ENCODE results near the gene PHRF1.
"Not testable (repeated sequence)": the region's sequence is repeated elsewhere in the genome, so short reads cannot be mapped to it uniquely, and the experiment has no call there.

Gene PHRF1

GRCh38 chr11:654444-654843, 78.2 kb downstream of the PHRF1 start:
- not testable (repeated sequence) for H2AFZ ChIP-seq (ENCODE audit: low read length, unreplicated experiment); H3K79me2 ChIP-seq (ENCODE audit: control insufficient read depth, insufficient read depth, low read length, unreplicated experiment); H3K4me3 ChIP-seq (ENCODE audit: low read depth, low read length); H3K4me1 ChIP-seq (ENCODE audit: control insufficient read depth, insufficient read depth, low read length, unreplicated experiment); H3K27ac ChIP-seq (ENCODE audit: low read depth, low read length); H3K36me3 ChIP-seq (ENCODE audit: insufficient read depth, low read length); H3K27me3 ChIP-seq (ENCODE audit: insufficient read depth, low read length)

- no peak overlapping the region for H3K27ac ChIP-seq (ENCODE audit: low read depth, low read length)
- no peaks in the 10 kb centered on the region for H3K79me2 ChIP-seq (ENCODE audit: control insufficient read depth, insufficient read depth, low read length, unreplicated experiment)
- H3K4me1 ChIP-seq (ENCODE audit: control insufficient read depth, insufficient read depth, low read length, unreplicated experiment): no peaks in the 10 kb centered on the region
- no peaks in the 10 kb centered on the region for H3K36me3 ChIP-seq (ENCODE audit: insufficient read depth, low read length)
- H3K4me3 ChIP-seq (ENCODE audit: low read depth, low read length): no peak overlapping the region
- H3K27me3 ChIP-seq (ENCODE audit: insufficient read depth, low read length): no peaks in the 10 kb centered on the region
- H2AFZ ChIP-seq (ENCODE audit: low read length, unreplicated experiment): no peak overlapping the region
Observed at GRCh38 chr11:655036-655726, 78.9 kb downstream of the PHRF1 start.

GRCh38 chr11:656426-656825, 80.2 kb downstream of the PHRF1 start:
- H3K4me1 ChIP-seq (ENCODE audit: control insufficient read depth, insufficient read depth, low read length, unreplicated experiment): no peaks in the 10 kb centered on the region
- no peak overlapping the region for H2AFZ ChIP-seq (ENCODE audit: low read length, unreplicated experiment)
- H3K36me3 ChIP-seq (ENCODE audit: insufficient read depth, low read length): no peaks in the 10 kb centered on the region
- no peak overlapping the region for H3K27ac ChIP-seq (ENCODE audit: low read depth, low read length)
- H3K27me3 ChIP-seq (ENCODE audit: insufficient read depth, low read length): no peaks in the 10 kb centered on the region
- H3K4me3 ChIP-seq (ENCODE audit: low read depth, low read length): no peak overlapping the region
- no peaks in the 10 kb centered on the region for H3K79me2 ChIP-seq (ENCODE audit: control insufficient read depth, insufficient read depth, low read length, unreplicated experiment)

GRCh38 chr11:656866-657265, 80.6 kb downstream of the PHRF1 start:
- H3K36me3 ChIP-seq (ENCODE audit: insufficient read depth, low read length): no peaks in the 10 kb centered on the region
- no peak overlapping the region for H3K27ac ChIP-seq (ENCODE audit: low read depth, low read length)

GRCh38 chr11:657691-658126, 81.4 kb downstream of the PHRF1 start:
- Histone ChIP-seq H3K27ac (ENCODE audit: low read depth, low read length) (no peak overlapping the region), H3K79me2 (ENCODE audit: control insufficient read depth, insufficient read depth, low read length, unreplicated experiment) (no peaks in the 10 kb centered on the region), H3K27me3 (ENCODE audit: insufficient read depth, low read length) (no peaks in the 10 kb centered on the region), H3K4me3 (ENCODE audit: low read depth, low read length) (no peak overlapping the region), H2AFZ (ENCODE audit: low read length, unreplicated experiment) (no peak overlapping the region), H3K36me3 (ENCODE audit: insufficient read depth, low read length) (peaks cover 5% of the 10 kb centered on the region; the same call in 1 of the 2 replicates), H3K4me1 (ENCODE audit: control insufficient read depth, insufficient read depth, low read length, unreplicated experiment) (no peaks in the 10 kb centered on the region)

More at GRCh38 chr11:656866-657265, 80.6 kb downstream of the PHRF1 start:
- Histone ChIP-seq H3K4me1 (ENCODE audit: control insufficient read depth, insufficient read depth, low read length, unreplicated experiment) (no peaks in the 10 kb centered on the region), H2AFZ (ENCODE audit: low read length, unreplicated experiment) (no peak overlapping the region), H3K27me3 (ENCODE audit: insufficient read depth, low read length) (no peaks in the 10 kb centered on the region), H3K79me2 (ENCODE audit: control insufficient read depth, insufficient read depth, low read length, unreplicated experiment) (no peaks in the 10 kb centered on the region), H3K4me3 (ENCODE audit: low read depth, low read length) (no peak overlapping the region)

- Histone ChIP-seq H2AFZ (ENCODE audit: low read length, unreplicated experiment) (no peak overlapping the region), H3K4me1 (ENCODE audit: control insufficient read depth, insufficient read depth, low read length, unreplicated experiment) (no peaks in the 10 kb centered on the region), H3K79me2 (ENCODE audit: control insufficient read depth, insufficient read depth, low read length, unreplicated experiment) (no peaks in the 10 kb centered on the region), H3K27me3 (ENCODE audit: insufficient read depth, low read length) (no peaks in the 10 kb centered on the region), H3K27ac (ENCODE audit: low read depth, low read length) (no peak overlapping the region), H3K4me3 (ENCODE audit: low read depth, low read length) (no peak overlapping the region), H3K36me3 (ENCODE audit: insufficient read depth, low read length) (peaks cover 5% of the 10 kb centered on the region; the same call in 1 of the 2 replicates)
Observed at GRCh38 chr11:659532-660085, 83.3 kb downstream of the PHRF1 start.

GRCh38 chr11:660281-660680, 84.0 kb downstream of the PHRF1 start:
- H3K36me3 ChIP-seq (ENCODE audit: insufficient read depth, low read length): peaks cover 8% of the 10 kb centered on the region
- H2AFZ ChIP-seq (ENCODE audit: low read length, unreplicated experiment): no peak overlapping the region
- H3K79me2 ChIP-seq (ENCODE audit: control insufficient read depth, insufficient read depth, low read length, unreplicated experiment): no peaks in the 10 kb centered on the region
- no peaks in the 10 kb centered on the region for H3K4me1 ChIP-seq (ENCODE audit: control insufficient read depth, insufficient read depth, low read length, unreplicated experiment)
- H3K27me3 ChIP-seq (ENCODE audit: insufficient read depth, low read length): no peaks in the 10 kb centered on the region
- no peak overlapping the region for H3K4me3 ChIP-seq (ENCODE audit: low read depth, low read length)
- no peak overlapping the region for H3K27ac ChIP-seq (ENCODE audit: low read depth, low read length)

- H3K79me2 ChIP-seq (ENCODE audit: control insufficient read depth, insufficient read depth, low read length, unreplicated experiment): no peaks in the 10 kb centered on the region
- peaks cover 14% of the 10 kb centered on the region for H3K36me3 ChIP-seq (ENCODE audit: insufficient read depth, low read length)
- H2AFZ ChIP-seq (ENCODE audit: low read length, unreplicated experiment): no peak overlapping the region
- no peaks in the 10 kb centered on the region for H3K27me3 ChIP-seq (ENCODE audit: insufficient read depth, low read length)
- peaks cover under 1% of the 10 kb centered on the region for H3K4me1 ChIP-seq (ENCODE audit: control insufficient read depth, insufficient read depth, low read length, unreplicated experiment)
- no peak overlapping the region for H3K4me3 ChIP-seq (ENCODE audit: low read depth, low read length)
- no peak overlapping the region for H3K27ac ChIP-seq (ENCODE audit: low read depth, low read length)
Observed at GRCh38 chr11:660681-661444, 84.6 kb downstream of the PHRF1 start.

Data from ACC112 (cell line).